ENCODE results near the gene ERN1. TPM values are rescaled to one million over a fixed set of nuclear protein-coding genes. Genes with fewer than 3 reads are reported as not detected.

Gene ERN1
- total and polyA plus RNA-seq, 2 donors (not counting 3 experiments of a cell fraction or from before 2014, with no cell fraction given): 9.1 to 21.5 TPM

GRCh38 chr17:64111831-64112230 is 18.1 kb downstream of the ERN1 start:
- no peak overlapping the region for H3K4me3 ChIP-seq (replicated peaks in 1 of 3; ENCODE audit: insufficient read depth in 1 of 3, low read depth in 1 of 3, low read length in 3 of 3)
- no peak for FAIRE-seq
- no peaks in the 10 kb centered on the region for H3K27me3 ChIP-seq (ENCODE audit: control insufficient read depth in 2 of 2, insufficient read depth in 2 of 2, low read length in 2 of 2)
- H3K27ac ChIP-seq (ENCODE audit: insufficient read depth, low read depth, low read length): no peak overlapping the region
- ChIA-PET POLR2A (no interaction called here), CTCF (interaction anchor here (0.6 kb wide), 1 partner anchor 220 kb away, joined by 3 read pairs; no protein-coding TSS in a partner anchor)
- no peaks in the 10 kb centered on the region for H4K20me1 ChIP-seq (replicated peaks; ENCODE audit: control insufficient read depth, extremely low read depth, insufficient read depth, low read length)
- H3K9me1 ChIP-seq (replicated peaks; ENCODE audit: control insufficient read depth, extremely low read depth, insufficient read depth, low read length): no peaks in the 10 kb centered on the region
- dilution Hi-C loops (cut with MboI; ENCODE audit: extremely low pct_ligation_motif_present, low sequenced_read_pairs): no loop called here
- H3K36me3 ChIP-seq (ENCODE audit: control insufficient read depth in 2 of 2, extremely low read depth in 1 of 2, insufficient read depth in 2 of 2, low read length in 2 of 2): no peaks in the 10 kb centered on the region
- H3K79me2 ChIP-seq (ENCODE audit: control insufficient read depth, insufficient read depth, low read length): no peaks in the 10 kb centered on the region
- no peak for DNase-seq (ENCODE audit: low read depth, low spot score)
- intact Hi-C loops (cut with micrococcal nuclease): no loop called here
- no peak overlapping the region for H3K4me2 ChIP-seq (ENCODE audit: insufficient read depth, low read length)
- H3K9ac ChIP-seq (replicated peaks; ENCODE audit: extremely low read depth, insufficient read depth, low read length): no peak overlapping the region
- H3K9me3 ChIP-seq (replicated peaks; ENCODE audit: control insufficient read depth, insufficient read depth, low read length): no peaks in the 10 kb centered on the region
- TF ChIP-seq JUN (IDR thresholded peaks at IDR 0.05; ENCODE audit: borderline replicate concordance, insufficient read depth, insufficient read length, low read depth) (no peak), POLR2AphosphoS5 (IDR thresholded peaks at IDR 0.05; ENCODE audit: insufficient read depth, low read depth, low read length) (no peak), CTCF (IDR thresholded peaks at IDR 0.05; ENCODE audit: extremely low read depth in 1 of 2, insufficient read depth in 1 of 2, low read depth in 1 of 2, low read length in 2 of 2) (no peak), EZH2 (IDR thresholded peaks at IDR 0.05; ENCODE audit: borderline replicate concordance, low read depth, low read length, severe bottlenecking) (no peak), MAX (IDR thresholded peaks at IDR 0.05; ENCODE audit: insufficient read depth, insufficient read length) (no peak), POLR2A (IDR thresholded peaks at IDR 0.05; ENCODE audit: low read depth, low read length) (no peak), MYC (IDR thresholded peaks at IDR 0.05; ENCODE audit: low read depth, low read length) (no peak), FOS (IDR thresholded peaks at IDR 0.05; ENCODE audit: borderline replicate concordance, insufficient read depth, low read length) (no peak)
- no peak overlapping the region for H2AFZ ChIP-seq (ENCODE audit: low read depth, low read length)
- peaks cover 7% of the 10 kb centered on the region for H3K4me1 ChIP-seq (ENCODE audit: control insufficient read depth, extremely low read depth, insufficient read depth, low read length)
- BruUV-seq (replicated peaks): no TSS peak
